ENCODE data around the gene COL18A1. TPM values are rescaled to one million over a fixed set of nuclear protein-coding genes. Genes with fewer than 3 reads are reported as not detected.

The COL18A1 gene
- total and polyA plus RNA-seq, 2 experiments from 2014 or later, result 97.1 to 140 TPM

GRCh38 chr21:45555557-45556301 is 150.8 kb downstream of the COL18A1 start:
- TF ChIP-seq CTCF (IDR thresholded peaks at IDR 0.05; ENCODE audit: poor library complexity) (peak; percentile 69), EZH2phosphoT487 (IDR thresholded peaks at IDR 0.05; ENCODE audit: low read depth, severe bottlenecking, unreplicated experiment) (no peak)
- no peaks in the 10 kb centered on the region for H3K9me3 ChIP-seq (ENCODE audit: low read depth)
- H2AFZ ChIP-seq, result peak overlapping the region; percentile 43
- peak overlapping the region; percentile 92 for H3K27ac ChIP-seq
- no peaks in the 10 kb centered on the region for H3K36me3 ChIP-seq (replicated peaks; ENCODE audit: insufficient read depth, low read depth)
- peak overlapping the region; percentile 18 for H3K4me3 ChIP-seq
- H3K79me2 ChIP-seq, result no peaks in the 10 kb centered on the region
- no peaks in the 10 kb centered on the region for H4K20me1 ChIP-seq (ENCODE audit: insufficient read depth, poor library complexity, severe bottlenecking)
- peaks cover 4% of the 10 kb centered on the region for H3K4me1 ChIP-seq (ENCODE audit: insufficient read depth)
- WGBS (ENCODE audit: low lambda C conversion rate, missing lambda C conversion rate), result 16% methylated on average over 37 of the region's 62 CpGs
- DNase-seq (ENCODE audit: low spot score), result peak; percentile 88
- H3K27me3 ChIP-seq, result no peaks in the 10 kb centered on the region
- H3K9me2 ChIP-seq (replicated peaks; ENCODE audit: insufficient read depth), result no peaks in the 10 kb centered on the region
- peak overlapping the region; percentile 95 for H3K4me2 ChIP-seq

- Histone ChIP-seq H3K4me2 (peak overlapping the region; percentile 95), H2AFZ (peak overlapping the region; percentile 39), H3K4me1 (ENCODE audit: insufficient read depth) (peaks cover 4% of the 10 kb centered on the region), H3K9me2 (replicated peaks; ENCODE audit: insufficient read depth) (no peaks in the 10 kb centered on the region), H4K20me1 (ENCODE audit: insufficient read depth, poor library complexity, severe bottlenecking) (no peaks in the 10 kb centered on the region), H3K36me3 (replicated peaks; ENCODE audit: insufficient read depth, low read depth) (no peaks in the 10 kb centered on the region), H3K27ac (peak overlapping the region; percentile 92), H3K4me3 (no peak overlapping the region), H3K79me2 (no peaks in the 10 kb centered on the region), H3K9me3 (ENCODE audit: low read depth) (no peaks in the 10 kb centered on the region), H3K27me3 (no peaks in the 10 kb centered on the region)
- 46% methylated on average over 12 of the region's 12 CpGs for WGBS (ENCODE audit: low lambda C conversion rate, missing lambda C conversion rate)
- DNase-seq (ENCODE audit: low spot score), result no peak
- TF ChIP-seq EZH2 (IDR thresholded peaks at IDR 0.05; ENCODE audit: borderline replicate concordance), result no peak
- no peak for TF ChIP-seq CTCF (IDR thresholded peaks at IDR 0.05; ENCODE audit: poor library complexity)
- TF ChIP-seq EZH2phosphoT487 (IDR thresholded peaks at IDR 0.05; ENCODE audit: low read depth, severe bottlenecking, unreplicated experiment), result no peak
These were observed 151.3 kb downstream of the COL18A1 start for GRCh38 chr21:45556302-45556644.

- H3K9me2 ChIP-seq (replicated peaks; ENCODE audit: insufficient read depth), result no peaks in the 10 kb centered on the region
- TF ChIP-seq EZH2phosphoT487 (IDR thresholded peaks at IDR 0.05; ENCODE audit: low read depth, severe bottlenecking, unreplicated experiment), result no peak
- 89% methylated on average over 29 of the region's 33 CpGs for WGBS (ENCODE audit: low lambda C conversion rate, missing lambda C conversion rate)
- no peaks in the 10 kb centered on the region for H3K36me3 ChIP-seq (replicated peaks; ENCODE audit: insufficient read depth, low read depth)
- H2AFZ ChIP-seq, result no peak overlapping the region
- H3K4me1 ChIP-seq (ENCODE audit: insufficient read depth), result peaks cover 4% of the 10 kb centered on the region
- peak overlapping the region; percentile 92 for H3K27ac ChIP-seq
- no peak for DNase-seq (ENCODE audit: low spot score)
- H3K4me3 ChIP-seq, result no peak overlapping the region
- H3K27me3 ChIP-seq, result no peaks in the 10 kb centered on the region
- H3K79me2 ChIP-seq, result no peaks in the 10 kb centered on the region
- peak overlapping the region; percentile 95 for H3K4me2 ChIP-seq
- H3K9me3 ChIP-seq (ENCODE audit: low read depth), result no peaks in the 10 kb centered on the region
- H4K20me1 ChIP-seq (ENCODE audit: insufficient read depth, poor library complexity, severe bottlenecking), result no peaks in the 10 kb centered on the region
These were observed 152.0 kb downstream of the COL18A1 start for GRCh38 chr21:45556645-45557615.

GRCh38 chr21:45557616-45558043 is 152.7 kb downstream of the COL18A1 start:
- no peaks in the 10 kb centered on the region for H3K27me3 ChIP-seq
- H3K9me3 ChIP-seq (ENCODE audit: low read depth), result no peaks in the 10 kb centered on the region
- TF ChIP-seq CTCF (IDR thresholded peaks at IDR 0.05; ENCODE audit: poor library complexity) (no peak), EZH2 (IDR thresholded peaks at IDR 0.05; ENCODE audit: borderline replicate concordance) (no peak), EZH2phosphoT487 (IDR thresholded peaks at IDR 0.05; ENCODE audit: low read depth, severe bottlenecking, unreplicated experiment) (no peak)
- no peak for DNase-seq (ENCODE audit: low spot score)
- H3K79me2 ChIP-seq, result no peaks in the 10 kb centered on the region
- H3K9me2 ChIP-seq (replicated peaks; ENCODE audit: insufficient read depth), result no peaks in the 10 kb centered on the region
- no peak overlapping the region for H3K27ac ChIP-seq
- no peaks in the 10 kb centered on the region for H3K36me3 ChIP-seq (replicated peaks; ENCODE audit: insufficient read depth, low read depth)
- WGBS (ENCODE audit: low lambda C conversion rate, missing lambda C conversion rate), result 94% methylated on average over 14 of the region's 14 CpGs
- H3K4me2 ChIP-seq, result no peak overlapping the region
- H2AFZ ChIP-seq, result no peak overlapping the region
- no peak overlapping the region for H3K4me3 ChIP-seq
- H3K4me1 ChIP-seq (ENCODE audit: insufficient read depth), result peaks cover 4% of the 10 kb centered on the region
- no peaks in the 10 kb centered on the region for H4K20me1 ChIP-seq (ENCODE audit: insufficient read depth, poor library complexity, severe bottlenecking)

Measured in hepatocyte (in vitro differentiated cells).